NCI-H69 (cell line): ENCODE data around the gene IER5.
"Not testable (repeated sequence)": the region's sequence is repeated elsewhere in the genome, so short reads cannot be mapped to it uniquely, and the experiment has no call there.

Experiments used
- DNase-seq: peaks from one replicate; lab custom pipeline; 2025; lab: John Stamatoyannopoulos, UW

Gene IER5

DNA sequence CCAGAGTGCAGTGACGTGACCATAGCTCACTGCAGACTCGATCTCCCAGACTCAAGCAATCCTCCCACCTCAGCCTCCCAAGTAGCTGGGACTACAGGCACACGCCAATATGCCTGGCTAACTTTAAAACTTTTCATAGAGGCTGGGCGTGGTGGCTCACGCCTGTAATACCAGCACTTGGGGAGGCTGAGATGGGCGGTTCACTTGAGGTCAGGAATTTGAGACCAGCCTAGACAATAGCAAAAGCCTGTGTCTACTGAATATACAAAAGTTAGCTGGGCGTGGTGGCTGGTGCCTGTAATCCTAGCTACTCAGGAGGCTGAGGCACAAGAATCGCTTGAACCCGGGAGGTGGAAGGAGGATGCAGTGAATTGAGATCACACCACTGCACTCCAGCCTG, 27.5 kb downstream of the IER5 start:
- DNase-seq = not testable (repeated sequence)

DNA sequence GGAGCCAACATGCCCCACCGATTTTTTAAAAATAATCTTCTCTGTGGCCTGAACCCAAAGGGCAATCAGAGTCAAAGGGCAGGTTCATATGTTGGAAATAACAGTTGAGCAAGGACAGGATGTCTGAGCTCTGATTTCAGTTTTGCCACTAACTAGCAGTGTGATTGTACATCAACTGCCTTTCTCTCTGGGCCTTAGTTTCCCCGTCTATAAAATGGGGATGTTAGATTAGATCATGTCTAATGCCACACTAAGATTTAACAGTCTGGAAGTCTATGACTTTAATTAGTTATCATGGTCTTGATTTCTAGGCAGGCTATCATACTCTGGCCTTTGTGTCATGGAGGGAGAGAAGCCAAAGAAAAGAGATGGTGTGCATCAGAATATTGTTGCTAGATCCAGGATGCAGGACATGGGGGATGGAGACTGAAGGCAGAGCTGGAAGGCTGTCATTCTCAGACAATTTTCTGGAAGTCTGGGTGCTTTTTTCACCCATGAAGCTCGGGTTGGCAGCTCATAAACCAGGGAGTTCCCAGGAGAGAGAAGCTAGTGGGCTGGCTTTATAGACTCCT, 28.4 kb downstream of the IER5 start:
- no peak for DNase-seq

DNA sequence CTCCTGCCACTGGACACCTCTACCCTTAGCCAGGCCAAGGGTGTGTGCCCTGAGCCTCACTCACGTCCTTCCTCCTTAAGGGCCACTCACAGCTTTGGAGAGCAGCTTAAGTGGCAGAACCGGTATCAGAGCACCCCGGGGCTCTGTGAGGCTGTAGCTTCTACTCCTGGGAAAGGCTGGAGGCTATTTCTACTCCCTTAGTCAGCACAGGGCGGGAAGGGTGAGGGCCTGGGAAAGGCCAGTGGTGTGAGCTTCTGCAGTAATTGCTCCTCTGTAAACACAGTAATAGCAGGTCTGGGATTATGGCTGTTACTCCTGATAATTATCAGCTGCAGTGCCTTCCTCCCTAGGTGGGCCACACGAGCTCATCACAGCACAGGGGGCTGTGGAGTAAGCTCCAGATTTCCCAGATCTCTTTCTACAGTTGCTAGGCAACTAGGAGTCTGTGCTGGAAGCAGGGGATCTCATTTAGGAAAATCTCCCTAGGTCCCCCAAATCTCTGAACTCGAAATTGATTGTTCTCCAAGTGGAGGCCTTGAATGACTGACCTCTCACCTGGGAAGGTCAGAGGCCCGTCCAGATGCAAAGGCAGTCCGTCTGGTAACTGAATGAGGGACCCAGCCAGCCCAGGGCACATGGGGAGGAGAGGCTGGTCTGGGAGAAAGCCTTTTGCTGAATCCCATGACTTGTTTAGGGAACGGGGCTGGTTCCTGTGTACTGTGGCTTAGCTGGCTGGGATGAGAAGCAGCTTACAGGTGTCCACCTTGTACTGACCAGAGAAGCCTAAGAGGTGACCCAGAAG, 29.3 kb downstream of the IER5 start:
- DNase-seq = peak; percentile 99

DNA sequence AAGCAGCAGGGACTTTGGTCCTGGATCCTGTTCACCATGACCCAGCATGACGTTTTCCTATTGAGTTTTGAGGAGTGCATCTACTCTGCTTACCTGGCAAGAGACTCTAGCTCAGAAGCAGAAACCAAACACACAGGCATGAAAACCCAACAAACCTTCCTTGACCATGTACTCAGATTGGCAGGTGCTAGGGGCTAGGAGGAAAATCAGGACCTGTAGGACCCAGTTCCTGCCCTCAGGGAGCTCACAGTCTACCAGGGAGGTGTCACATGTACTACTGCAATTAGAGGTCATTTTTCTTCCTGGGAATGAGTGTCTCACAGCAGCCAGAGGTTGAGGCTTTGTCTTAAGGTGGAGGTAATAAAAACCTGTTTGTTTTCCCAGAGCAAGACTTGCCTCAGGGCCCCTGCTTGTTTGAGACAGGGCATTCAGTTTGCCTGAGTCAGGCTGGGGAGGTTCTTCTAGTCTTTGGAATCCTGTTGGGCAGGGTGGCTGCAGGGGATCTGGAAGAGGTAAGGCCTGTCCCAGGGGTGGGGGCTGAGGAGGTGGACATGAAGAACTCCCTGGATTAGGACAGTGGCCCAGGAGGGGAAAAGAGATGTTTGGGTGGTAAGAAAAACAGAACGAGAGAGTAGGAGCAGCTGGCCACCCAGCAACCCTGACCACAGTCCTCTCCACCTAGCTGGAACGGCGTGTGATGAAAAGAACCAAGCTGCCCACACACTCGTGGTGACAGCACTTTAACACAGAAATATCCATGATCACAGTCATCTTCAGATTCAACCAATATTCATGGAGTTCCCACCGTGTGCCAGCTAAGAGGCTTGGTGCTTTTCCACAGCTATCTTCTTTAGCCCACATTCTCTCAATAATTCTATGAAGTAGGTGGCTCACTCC, 30.8 kb downstream of the IER5 start:
- DNase-seq = peak; percentile 91

DNA sequence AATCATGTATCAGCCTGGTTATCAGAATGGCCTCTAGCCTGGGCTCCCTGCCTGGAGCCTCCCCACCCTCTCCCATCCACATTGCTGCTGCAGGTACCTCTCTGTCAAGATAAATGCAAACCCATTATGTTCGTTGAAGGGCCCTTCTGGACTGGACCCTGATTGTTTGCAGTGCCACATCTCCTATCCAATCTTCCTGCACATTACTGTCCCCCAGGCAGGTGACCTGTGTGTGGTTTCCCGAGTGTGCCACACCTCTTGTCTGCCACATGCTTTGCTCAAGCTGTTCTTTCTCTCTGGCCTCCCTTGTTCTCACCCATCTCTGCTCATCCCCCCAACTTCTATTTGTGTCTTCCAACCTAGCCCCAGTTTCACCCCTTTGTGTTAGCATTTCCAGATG, 32.4 kb downstream of the IER5 start:
- no peak for DNase-seq

DNA sequence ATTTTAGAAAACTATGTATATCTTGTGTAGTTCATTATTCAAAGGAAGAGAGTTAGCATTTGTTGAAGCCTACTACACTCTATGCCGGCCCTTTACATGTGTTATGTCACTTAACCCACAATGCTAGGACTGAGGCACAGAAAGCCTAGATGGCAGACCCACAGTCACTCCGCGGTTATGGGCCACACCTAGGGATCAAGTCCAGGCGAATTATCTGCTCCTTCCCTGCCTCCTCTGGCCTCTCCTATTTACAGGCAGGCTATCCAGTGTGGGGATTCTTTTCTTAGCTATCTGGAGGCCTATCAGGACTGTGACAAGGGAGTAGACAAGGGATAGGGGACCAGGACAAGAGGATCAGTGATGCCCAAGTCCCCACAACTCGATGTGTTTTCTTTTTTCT, 33.0 kb downstream of the IER5 start:
- DNase-seq = no peak

DNA sequence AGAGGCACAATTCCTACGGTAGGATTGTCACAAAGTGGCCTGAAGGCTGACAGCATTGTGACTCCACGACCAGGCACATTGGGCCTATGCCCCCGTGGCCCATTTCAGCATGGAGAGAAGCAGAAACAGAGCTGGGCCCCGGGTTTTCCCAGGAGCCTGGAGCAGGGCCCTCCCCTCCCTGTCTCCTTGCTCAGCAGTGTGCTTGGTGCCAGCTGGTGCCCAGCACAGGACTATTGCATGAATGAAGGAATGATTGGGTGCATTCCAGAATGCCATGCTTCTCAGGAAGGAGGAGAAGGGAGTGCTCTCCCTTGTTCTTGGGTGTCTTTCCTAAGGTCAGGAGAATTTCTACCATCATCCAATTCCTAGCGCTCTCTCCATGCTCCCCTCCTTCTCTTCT, 33.7 kb downstream of the IER5 start:
- DNase-seq = no peak

DNA sequence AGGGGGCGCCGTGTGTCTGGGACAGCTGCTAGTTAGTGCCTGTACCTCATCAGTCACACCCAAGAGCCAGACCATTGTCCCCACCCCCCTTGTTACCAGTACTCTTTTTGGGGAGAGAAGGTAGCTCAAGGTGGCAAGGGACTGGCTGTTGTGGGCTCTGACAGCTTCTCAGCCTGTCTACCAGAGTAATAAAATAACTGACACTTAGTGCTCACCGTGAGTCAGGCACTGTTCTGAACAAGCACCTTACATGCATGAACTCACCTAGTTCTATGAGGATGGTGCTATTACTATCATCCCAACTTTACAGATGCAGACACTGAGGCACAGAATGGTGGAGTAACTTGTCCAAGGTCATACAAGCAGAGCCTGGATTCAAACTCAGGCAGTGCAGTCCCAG, 34.7 kb downstream of the IER5 start:
- DNase-seq = no peak

DNA sequence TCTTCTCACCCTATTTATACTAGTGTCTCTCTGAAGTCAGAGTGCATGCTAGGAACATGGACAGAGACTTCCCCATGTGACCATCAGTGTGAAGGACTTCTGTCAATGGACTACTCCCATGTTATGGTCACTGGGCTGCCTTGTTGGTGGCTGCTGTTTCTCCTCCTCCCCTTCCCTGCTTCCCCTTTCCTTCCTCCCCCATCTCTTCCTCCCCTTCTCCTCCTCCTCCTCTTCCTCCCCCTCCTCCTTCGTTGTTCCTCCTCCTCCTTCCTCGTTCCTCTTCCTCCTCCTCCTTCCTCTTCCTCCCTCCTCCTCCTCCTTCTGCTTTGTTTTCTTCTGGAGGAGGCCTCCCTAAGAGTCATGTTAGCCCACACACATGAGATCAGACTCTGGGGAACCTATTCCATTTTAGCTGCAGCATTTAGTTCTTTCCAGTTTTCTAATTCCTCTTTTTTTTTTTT, 35.8 kb downstream of the IER5 start:
- no peak for DNase-seq

DNA sequence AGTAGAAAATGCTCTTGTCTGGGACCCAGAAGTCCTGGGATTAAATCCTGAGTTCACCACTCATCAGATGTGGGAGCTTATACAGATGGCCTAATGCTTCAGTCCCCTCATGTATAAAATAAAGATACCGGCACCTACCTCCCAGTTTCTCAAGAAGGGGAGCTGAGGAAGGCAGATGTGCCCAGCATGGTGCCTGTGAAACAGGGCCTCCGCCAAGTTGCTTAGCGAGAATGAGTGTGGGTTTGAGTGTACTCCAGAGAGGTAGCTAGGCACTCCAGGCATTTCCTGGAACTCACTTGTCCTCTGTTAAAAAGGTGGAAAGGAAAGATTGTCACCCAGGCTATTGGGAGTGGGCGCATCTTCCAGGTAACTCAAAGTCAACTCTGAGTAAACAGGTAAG, 37.8 kb downstream of the IER5 start:
- DNase-seq = peak; percentile 72

DNA sequence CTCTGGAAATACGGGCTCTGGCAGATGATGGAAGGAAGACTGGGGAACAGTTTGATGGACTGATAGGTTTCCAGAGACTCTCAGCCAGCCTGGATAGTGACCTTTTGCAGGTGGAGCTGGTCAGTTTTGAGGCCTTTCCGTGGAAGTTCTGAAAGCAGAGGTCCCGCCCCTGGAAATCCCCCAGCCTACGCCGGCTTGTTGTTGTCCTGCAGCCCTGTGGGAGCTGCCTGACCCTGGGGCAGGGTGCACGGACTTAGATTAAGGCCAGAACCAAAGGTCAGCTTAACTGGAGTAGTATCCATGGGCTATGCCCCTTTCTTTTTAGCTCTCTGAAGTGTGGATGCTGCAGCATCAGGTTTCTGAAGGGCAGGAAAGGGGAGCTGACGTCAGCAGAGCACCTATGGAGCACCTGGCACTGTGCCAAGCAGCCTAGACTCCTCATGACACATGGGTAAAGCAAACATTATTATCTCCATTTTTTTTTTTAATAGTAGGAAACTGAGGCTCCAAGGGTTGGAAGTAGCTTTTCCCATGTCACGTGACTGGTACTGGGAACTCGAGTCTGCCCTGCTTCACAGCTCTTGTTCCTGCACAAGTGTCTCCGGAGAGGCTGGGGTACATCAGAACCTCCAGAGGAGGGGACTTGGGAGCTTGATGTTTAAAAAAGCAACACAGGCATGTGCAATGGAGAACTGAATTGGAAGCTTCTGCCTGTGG, 38.5 kb downstream of the IER5 start:
- DNase-seq = peak; percentile 98

DNA sequence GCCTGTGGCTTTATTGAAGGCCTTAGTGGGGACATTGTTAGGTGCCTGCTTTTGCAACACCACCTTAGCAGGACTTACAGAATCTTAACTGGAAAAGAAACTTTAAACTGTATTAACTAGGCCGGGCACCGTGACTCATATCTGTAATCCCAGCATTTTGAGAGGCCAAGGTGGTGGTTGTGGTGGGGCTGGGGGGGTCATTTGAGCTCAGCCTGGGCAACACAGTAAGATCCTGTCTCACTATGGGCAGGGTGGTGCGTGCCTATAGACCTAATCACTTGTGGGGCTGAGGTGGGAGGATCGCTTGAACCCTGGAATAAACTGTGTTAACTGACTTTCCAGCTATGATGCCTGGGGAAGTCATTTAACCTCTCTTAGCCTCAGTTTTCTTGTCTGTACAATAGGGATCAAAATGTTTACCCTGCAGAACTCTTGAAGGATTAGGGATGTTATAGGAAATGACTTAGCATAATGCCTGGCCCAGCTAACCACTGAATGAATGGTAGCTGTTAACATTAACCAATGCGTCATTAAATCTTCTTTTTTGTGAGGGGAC, 39.5 kb downstream of the IER5 start:
- no peak for DNase-seq

DNA sequence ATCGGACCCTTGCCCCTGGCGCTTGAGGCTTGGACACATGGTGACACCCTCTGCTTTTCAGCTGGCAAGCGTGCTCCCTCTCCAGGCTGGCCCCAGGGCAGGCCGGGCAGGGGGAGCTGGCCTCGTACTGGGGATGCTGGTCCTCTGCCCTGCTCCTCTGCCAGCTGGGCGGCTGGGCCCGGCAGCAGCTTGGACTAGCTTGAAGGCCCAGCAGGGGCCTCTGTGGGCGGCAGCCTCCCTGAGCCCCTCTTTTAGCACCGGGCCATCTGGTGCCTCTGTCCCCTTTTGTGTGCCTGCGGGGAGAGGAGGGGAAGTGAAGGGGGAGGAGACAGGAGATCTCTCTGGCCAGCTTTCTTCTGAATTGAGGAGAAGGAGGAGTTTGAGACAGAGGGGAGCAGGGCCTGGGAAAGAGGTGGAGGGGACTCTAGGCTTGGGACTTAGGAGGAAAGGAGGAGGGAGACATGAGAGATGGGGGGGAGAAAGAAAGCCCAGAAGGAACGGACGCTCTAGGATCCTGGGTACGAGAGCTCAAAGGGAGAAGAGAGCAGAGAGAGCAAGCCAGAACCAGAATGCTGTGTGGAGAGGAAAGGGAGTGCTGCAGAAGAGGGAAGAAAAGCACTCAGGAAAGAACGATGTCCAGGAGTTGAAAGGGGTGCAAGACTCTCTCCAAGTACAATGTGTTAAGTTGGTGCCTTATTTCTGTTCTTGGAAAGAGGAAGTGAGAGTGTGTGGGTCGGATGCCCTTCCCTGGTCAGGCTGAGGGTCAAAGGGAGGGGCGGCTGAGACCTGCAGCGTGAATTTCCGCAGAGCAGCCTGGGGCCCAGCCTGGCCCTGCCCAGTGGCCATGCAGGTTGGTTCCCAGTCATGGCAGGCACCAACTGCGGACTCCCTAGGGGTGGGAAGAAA, 40.3 kb downstream of the IER5 start:
- peak; percentile 99 for DNase-seq

DNA sequence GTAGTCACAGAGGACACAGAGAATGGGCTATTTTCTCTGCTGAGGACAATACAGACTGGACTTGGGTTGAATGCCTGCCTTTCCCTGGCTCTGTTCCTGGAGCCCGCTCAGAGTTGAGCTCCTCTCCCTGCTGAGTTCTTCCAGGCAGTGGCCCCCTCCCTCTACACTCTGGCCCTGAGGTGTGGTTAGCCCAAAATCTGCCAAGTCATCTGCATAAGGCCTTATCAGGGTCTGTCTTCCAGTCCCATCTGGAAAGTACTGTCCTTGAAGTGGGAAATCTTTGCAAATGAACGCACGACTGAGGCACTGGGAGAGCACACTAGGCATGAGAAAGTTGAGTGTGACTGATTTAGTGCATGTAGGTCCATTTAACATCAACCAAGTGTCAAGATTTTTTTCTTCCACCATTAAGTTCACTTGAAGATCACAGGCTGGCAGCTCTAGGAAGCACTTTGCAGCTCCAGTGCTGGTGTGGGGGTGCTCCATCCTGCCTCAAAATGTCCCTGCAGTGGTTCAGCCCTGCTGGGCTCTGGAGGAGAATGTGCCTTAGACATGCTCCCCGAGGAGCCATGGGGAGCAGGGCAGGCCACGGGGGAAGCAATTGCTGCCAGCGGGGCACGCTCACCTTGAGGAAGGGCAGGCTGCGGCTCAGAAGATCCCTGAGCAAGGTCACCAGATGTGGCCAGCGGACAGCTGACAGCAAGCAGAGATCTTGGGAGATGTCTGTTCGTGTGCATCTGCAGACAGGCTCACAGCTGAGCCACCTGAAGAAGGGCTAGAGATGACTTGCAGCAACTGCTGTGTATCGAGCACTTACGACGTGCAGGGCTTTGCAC, 41.5 kb downstream of the IER5 start:
- no peak for DNase-seq

DNA sequence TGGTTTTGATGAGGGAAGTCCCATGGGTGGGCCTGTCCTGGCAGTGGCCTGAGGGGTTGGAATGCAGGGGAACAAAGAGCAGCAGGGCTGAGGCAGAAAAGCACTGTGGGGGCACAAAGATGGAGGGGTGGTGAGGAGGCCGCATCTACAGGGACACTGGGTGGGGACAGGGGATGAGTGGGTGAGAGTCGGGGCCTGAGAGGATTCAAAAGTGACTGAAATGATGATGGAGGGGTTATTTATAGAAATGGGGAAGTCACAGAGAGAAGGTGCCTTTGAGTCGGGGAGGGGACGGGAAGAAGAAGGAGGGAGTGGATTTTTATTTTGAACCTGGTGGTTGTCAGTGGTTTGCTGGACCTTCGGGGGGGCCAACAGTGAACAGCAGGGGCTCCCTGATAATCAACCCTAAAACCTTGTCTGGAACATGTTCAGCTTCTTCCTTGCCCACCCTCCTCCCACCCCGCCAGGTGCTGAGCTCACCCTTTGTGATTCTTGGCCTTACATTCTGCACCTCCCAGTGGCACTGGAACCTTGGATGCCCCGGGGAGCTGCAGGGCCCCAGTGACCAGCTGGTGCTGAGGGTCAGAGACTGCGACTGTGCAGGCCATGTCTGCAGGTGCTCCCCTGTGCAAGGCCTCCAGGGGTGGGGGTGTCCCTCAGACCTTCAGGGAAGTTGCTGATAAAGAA, 42.9 kb downstream of the IER5 start:
- DNase-seq = peak; percentile 87

DNA sequence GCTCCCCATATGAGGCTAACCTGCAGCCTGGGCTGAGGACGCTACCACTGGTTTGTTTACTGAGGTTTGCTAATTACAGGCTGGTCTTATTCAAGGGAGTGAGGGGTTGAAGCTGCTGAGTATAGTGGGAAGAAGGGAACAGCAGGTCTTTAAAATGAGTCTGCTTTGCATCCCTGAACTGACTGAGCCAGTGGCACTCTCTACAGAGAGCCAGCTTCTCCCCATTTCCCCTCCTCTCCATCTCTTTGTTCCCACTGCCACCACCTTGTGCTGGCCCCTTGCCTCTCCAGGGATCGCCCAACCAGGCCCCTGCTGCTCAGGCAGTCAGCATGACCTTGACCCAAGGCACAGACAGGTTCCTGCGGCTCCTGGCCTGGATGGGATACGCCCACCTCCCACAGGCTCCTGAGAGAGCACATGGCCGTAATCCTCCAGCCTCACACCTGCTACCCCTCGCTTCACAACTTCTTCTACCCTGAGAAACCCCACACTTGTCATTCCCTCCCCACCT, 45.0 kb downstream of the IER5 start:
- DNase-seq = peak; percentile 95

DNA sequence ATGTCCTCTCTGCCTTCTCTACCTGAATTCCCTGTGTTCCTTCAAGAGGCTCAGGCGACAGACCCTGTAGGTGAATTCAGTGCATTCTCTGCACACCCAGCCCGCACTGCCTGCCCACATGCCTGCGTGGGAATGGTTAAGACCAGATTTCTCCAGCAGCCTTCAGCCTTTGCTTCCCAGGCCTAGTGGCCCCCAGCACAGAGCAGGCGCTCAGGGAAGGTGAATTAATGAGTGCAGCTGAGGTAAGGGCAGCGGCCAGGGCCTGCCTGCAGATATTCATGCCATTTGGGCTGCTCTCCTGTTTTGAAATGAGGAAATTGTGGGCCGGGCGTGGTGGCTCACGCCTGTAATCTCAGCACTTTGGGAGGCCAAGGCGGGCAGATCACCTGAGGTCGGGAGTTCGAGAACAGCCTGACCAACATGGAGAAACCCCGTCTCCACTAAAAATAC, 45.5 kb downstream of the IER5 start:
- DNase-seq = no peak

DNA sequence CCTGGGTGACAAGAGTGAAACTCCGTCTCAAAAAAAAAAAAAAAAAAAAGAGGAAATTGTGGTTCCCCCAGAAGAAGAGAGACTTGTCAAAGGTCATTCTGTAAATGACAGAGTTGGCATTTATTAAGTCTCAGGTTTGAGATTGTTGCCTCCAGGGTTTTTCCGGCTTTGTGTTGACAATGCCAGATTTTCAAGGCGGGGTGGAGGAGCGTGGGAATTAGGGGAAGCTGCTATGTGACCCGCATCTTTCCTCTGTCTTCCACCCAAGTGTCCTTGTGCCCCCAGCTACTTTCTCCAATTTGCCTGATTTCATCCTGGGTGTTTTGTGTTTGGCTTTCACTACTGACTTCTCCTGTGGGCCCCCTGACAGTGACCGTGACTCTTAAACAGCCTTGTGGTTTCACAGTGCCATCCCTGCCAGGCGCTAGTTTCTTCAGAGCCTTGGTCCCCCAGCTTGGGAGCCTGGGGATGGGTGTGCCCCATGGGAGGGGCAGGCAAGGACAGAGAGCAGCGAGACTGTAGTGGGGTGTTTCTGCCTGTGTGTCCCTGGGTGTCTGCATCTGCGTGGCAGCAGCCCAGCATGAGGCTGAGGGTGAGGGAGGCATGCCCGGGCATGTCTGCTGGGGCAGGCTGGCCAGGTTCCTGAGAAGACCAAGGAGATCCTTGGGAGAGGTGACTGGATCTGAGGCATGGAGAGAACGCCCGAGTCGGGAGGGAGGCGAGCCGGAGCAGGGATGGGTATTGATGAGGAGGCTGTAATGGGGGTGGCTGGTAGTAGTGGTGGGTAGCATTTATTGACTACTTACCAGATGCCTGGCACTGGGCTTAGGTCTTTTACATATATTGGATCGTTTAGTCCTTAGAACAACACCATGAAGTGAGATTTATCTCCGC, 46.3 kb downstream of the IER5 start:
- DNase-seq = peak; percentile 96
